Thyroid gland (tissue), 4 donors: ENCODE data around the gene FAM222B. TPM values are rescaled to one million over a fixed set of nuclear protein-coding genes. Genes with fewer than 3 reads are reported as not detected.
"Not testable (repeated sequence)": the region's sequence is repeated elsewhere in the genome, so short reads cannot be mapped to it uniquely, and the experiment has no call there.

ENCODE experiments used
- DNase-seq, 2 donors: peaks; one replicate each; pipeline ENCODE4 v3.0.0-alpha.2; 2019
- H3K27ac ChIP-seq, 3 donors: fragments of 200-600 bp; sonication (generic); 1 replicate in 2 of 3; 2 replicates in 1 of 3; pipeline ENCODE4 v1.5.1; 2016 to 2019; ENCODE audit warnings: mild to moderate bottlenecking in 1 of 3, moderate library complexity in 1 of 3
- H3K27me3 ChIP-seq: fragments of 200-600 bp; sonication (generic); one replicate; pipeline ENCODE4 v1.5.1; 2019
- H3K36me3 ChIP-seq, 2 donors: fragments of 200-600 bp; sonication (generic); one replicate each; pipeline ENCODE4 v1.5.1; 2016 to 2019
- H3K4me1 ChIP-seq, 2 donors: fragments of 200-600 bp; sonication (generic); one replicate each; pipeline ENCODE4 v1.5.1; 2017 to 2019
- H3K4me3 ChIP-seq, 3 donors: fragments of 200-600 bp; sonication (generic); replicated peaks in 1 of 3; 1 replicate in 2 of 3; 2 replicates in 1 of 3; pipeline ENCODE4 v1.5.1; 2016; ENCODE audit warnings: mild to moderate bottlenecking in 1 of 3
- H3K9me3 ChIP-seq: fragments of 200-600 bp; sonication (generic); one replicate; pipeline ENCODE4 v1.5.1; 2017
- CTCF ChIP-seq, 6 experiments: fragments of 200-600 bp in 3 of 6; fragments of 450-650 bp in 3 of 6; sonication (generic) in 3 of 6; IDR thresholded peaks; one replicate each; pipeline ENCODE4 v1.5.1; 2016 to 2019; ENCODE audit warnings: antibody characterized with exemption in 6 of 6, mild to moderate bottlenecking in 2 of 6, inconsistent platforms in 1 of 6, moderate library complexity in 1 of 6
- POLR2A ChIP-seq, 2 donors: fragments of 450-650 bp; IDR thresholded peaks; one replicate each; pipeline ENCODE4 v1.6.1; 2017; ENCODE audit warnings: antibody characterized with exemption in 2 of 2, mild to moderate bottlenecking in 2 of 2, moderate library complexity in 1 of 2
- WGBS, 2 donors: methylation state at CpG; one replicate each; pipeline ENCODE4 v1.1.5; 2017; 5-methylcytosine and 5-hydroxymethylcytosine counted together
- intact Hi-C: fragments of 100-400 bp; cut with DNase I; formaldehyde crosslinking; loops from one replicate; pipeline ENCODE4 v1.15.1; 2023
- total RNA-seq, 4 donors: library from RNA; depleted of rRNA; stranded (reverse); fragments of >200 nt; gene quantifications; one replicate each; pipeline ENCODE4 v1.2.3, GENCODE V29; 2016

FAM222B gene
- total RNA-seq, 4 donors from 2014 or later: 14.1 to 22.6 (median 15.8) TPM

- Histone ChIP-seq H3K9me3 (no peaks in the 10 kb centered on the region), H3K27me3 (no peaks in the 10 kb centered on the region), H3K4me3 (peak within 1 kb of the TSS in 2 of 3 donors; percentile 34 to 55), H3K36me3 (peaks cover 28 to 35% of the 10 kb centered on the region in 2 donors), H3K4me1 (peaks cover 20 to 22% of the 10 kb centered on the region in 2 donors), H3K27ac (peak within 1 kb of the TSS; percentile 92 to 98 (median 94))
- WGBS, 2 donors: 2% methylated on average over 11 of the region's 49 CpGs; no CpG with 5 or more reads in 1 of the 2 donors
- no peak for TF ChIP-seq CTCF (IDR thresholded peaks at IDR 0.05)
- no peak for TF ChIP-seq POLR2A (IDR thresholded peaks at IDR 0.05)
- intact Hi-C loops: loop anchor here (5.0 kb wide), 2 partner anchors 79 to 226 kb away; partner anchors contain the start of genes BLTP2 and PHF12
- peak; percentile 77 to 80 for DNase-seq
Measured at GRCh38 chr17:28726226-28726626, 116.4 kb downstream of the FAM222B start, which contains the start of gene TLCD1. Gene TLCD1, minus strand, starts transcription at chr17:28726233. Its CDS starts 136 bp downstream, at chr17:28726097.

GRCh38 chr17:28725660-28726225 lies 116.8 kb downstream of the FAM222B start:
- H3K4me1 ChIP-seq: peaks cover 25 to 27% of the 10 kb centered on the region in 2 donors
- H3K4me3 ChIP-seq: peak overlapping the region in 1 of 3 donors; percentile 55
- intact Hi-C loops: loop anchor here (5.0 kb wide), 2 partner anchors 78 to 227 kb away; partner anchors contain the start of genes BLTP2 and PHF12
- WGBS, 2 donors: 1 to 3% methylated on average over 10 to 11 of the region's 45 CpGs
- no peaks in the 10 kb centered on the region for H3K9me3 ChIP-seq
- peak overlapping the region; percentile 5 to 98 (median 49) for H3K27ac ChIP-seq
- peaks cover 33 to 36% of the 10 kb centered on the region in 2 donors for H3K36me3 ChIP-seq
- DNase-seq: peak in 1 of 2 donors; percentile 86
- H3K27me3 ChIP-seq: no peaks in the 10 kb centered on the region
- TF ChIP-seq POLR2A (IDR thresholded peaks at IDR 0.05) (peak in 1 of 2 donors; percentile 47), CTCF (IDR thresholded peaks at IDR 0.05) (no peak)

- no peaks in the 10 kb centered on the region for H3K9me3 ChIP-seq
- H3K4me1 ChIP-seq: peaks cover 30 to 32% of the 10 kb centered on the region in 2 donors
- peaks cover 33 to 36% of the 10 kb centered on the region in 2 donors for H3K36me3 ChIP-seq
- no peaks in the 10 kb centered on the region for H3K27me3 ChIP-seq
- no peak for DNase-seq
- no peak for TF ChIP-seq CTCF (IDR thresholded peaks at IDR 0.05)
- no peak for TF ChIP-seq POLR2A (IDR thresholded peaks at IDR 0.05)
- peak overlapping the region; percentile 5 to 98 (median 49) for H3K27ac ChIP-seq
- intact Hi-C loops: loop anchor here (5.0 kb wide), 2 partner anchors 78 to 227 kb away; partner anchors contain the start of genes BLTP2 and PHF12
- peak overlapping the region in 1 of 3 donors; percentile 55 for H3K4me3 ChIP-seq
- 36 to 37% methylated on average over 15 to 20 of the region's 20 CpGs for WGBS, 2 donors
Measured at GRCh38 chr17:28725166-28725659, 117.4 kb downstream of the FAM222B start.

GRCh38 chr17:28724500-28725165 lies 118.0 kb downstream of the FAM222B start:
- TF ChIP-seq CTCF (IDR thresholded peaks at IDR 0.05) (no peak), POLR2A (IDR thresholded peaks at IDR 0.05) (no peak)
- intact Hi-C loops: loop anchor here (5.0 kb wide), 2 partner anchors 77 to 228 kb away; partner anchors contain the start of genes BLTP2 and PHF12
- H3K9me3 ChIP-seq: no peaks in the 10 kb centered on the region
- WGBS, 2 donors: 82 to 87% methylated on average over 10 of the region's 10 CpGs
- H3K27ac ChIP-seq: no peak overlapping the region
- H3K4me3 ChIP-seq: no peak overlapping the region
- H3K4me1 ChIP-seq: peaks cover 31 to 32% of the 10 kb centered on the region in 2 donors
- H3K27me3 ChIP-seq: no peaks in the 10 kb centered on the region
- H3K36me3 ChIP-seq: peaks cover 33 to 36% of the 10 kb centered on the region in 2 donors
- no peak for DNase-seq

- Histone ChIP-seq H3K36me3 (peaks cover 33 to 36% of the 10 kb centered on the region in 2 donors), H3K4me1 (peaks cover 29 to 34% of the 10 kb centered on the region in 2 donors)
- DNase-seq, H3K27me3 ChIP-seq, intact Hi-C loops, H3K27ac ChIP-seq, H3K4me3 ChIP-seq, H3K9me3 ChIP-seq: not testable (repeated sequence)
- 78 to 82% methylated on average over 4 of the region's 4 CpGs for WGBS, 2 donors
Measured at GRCh38 chr17:28723836-28724499, 118.6 kb downstream of the FAM222B start.
